GM23338 (cell line): ENCODE data around the gene BAIAP2. TPM values are rescaled to one million over a fixed set of nuclear protein-coding genes. Genes with fewer than 3 reads are reported as not detected.

Source experiments
- ATAC-seq: fragments of 200-7000 bp; cut with Tn5 transposase; 3 replicates; pipeline ENCODE4 v1.9.1; 2020
- DNase-seq: peaks from one replicate; pipeline ENCODE4 v3.0.0-alpha.2; 2015; ENCODE audit warnings: low spot score
- H2AFZ ChIP-seq: fragments of 200-600 bp; sonication (generic); 2 replicates; pipeline ENCODE4 v1.8.0; 2016; ENCODE audit warnings: antibody characterized with exemption, mild to moderate bottlenecking, moderate library complexity
- H3F3A ChIP-seq: fragments of 200-600 bp; sonication (generic); replicated peaks from 2 replicates; pipeline ENCODE4 v1.8.0; 2017; ENCODE audit warnings: antibody characterized with exemption, mixed run types, low read depth
- H3K27ac ChIP-seq: fragments of 200-600 bp; sonication (generic); 2 replicates; pipeline ENCODE4 v1.6.1; 2016; ENCODE audit warnings: low read depth
- H3K27me3 ChIP-seq: fragments of 200-600 bp; sonication (generic); 2 replicates; pipeline ENCODE4 v1.8.0; 2016; ENCODE audit warnings: mild to moderate bottlenecking, mixed run types, moderate library complexity; ENCODE audit not compliant: insufficient read depth
- H3K36me3 ChIP-seq: fragments of 200-600 bp; sonication (generic); 2 replicates; pipeline ENCODE4 v1.8.0; 2016; ENCODE audit warnings: mild to moderate bottlenecking; ENCODE audit not compliant: insufficient read depth
- H3K4me1 ChIP-seq: fragments of 200-600 bp; sonication (generic); 2 replicates; pipeline ENCODE4 v1.8.0; 2016; ENCODE audit warnings: mild to moderate bottlenecking, moderate library complexity; ENCODE audit not compliant: insufficient read depth
- H3K4me2 ChIP-seq: fragments of 200-600 bp; sonication (generic); 2 replicates; pipeline ENCODE4 v1.7.1; 2017; ENCODE audit warnings: mixed run types
- H3K4me3 ChIP-seq: fragments of 200-600 bp; sonication (generic); 2 replicates; pipeline ENCODE4 v1.6.1; 2016; ENCODE audit warnings: mixed run types
- H3K79me2 ChIP-seq: fragments of 200-600 bp; sonication (generic); replicated peaks from 2 replicates; pipeline ENCODE4 v1.8.0; 2017; ENCODE audit warnings: mild to moderate bottlenecking; ENCODE audit not compliant: insufficient read depth
- H3K9me2 ChIP-seq: fragments of 200-600 bp; sonication (generic); 2 replicates; pipeline ENCODE4 v1.8.0; 2017; ENCODE audit not compliant: insufficient read depth
- H4K20me1 ChIP-seq: fragments of 200-600 bp; sonication (generic); replicated peaks from 2 replicates; pipeline ENCODE4 v1.8.0; 2017; ENCODE audit warnings: mild to moderate bottlenecking; ENCODE audit not compliant: insufficient read depth
- H3K27ac Mint-ChIP-seq: 2 replicates; pipeline ENCODE4 v1.8.0; 2020; ENCODE audit warnings: inconsistent platforms, mild to moderate bottlenecking, moderate library complexity, mixed read lengths
- H3K27me3 Mint-ChIP-seq: 3 replicates; pipeline ENCODE4 v1.8.0; 2022; ENCODE audit warnings: low read depth, mild to moderate bottlenecking, moderate library complexity, mixed read lengths, inconsistent platforms; ENCODE audit not compliant: insufficient read depth, poor library complexity
- H3K36me3 Mint-ChIP-seq: 3 replicates; pipeline ENCODE4 v1.8.0; 2021; ENCODE audit warnings: low read depth, mild to moderate bottlenecking, inconsistent platforms, moderate library complexity, mixed read lengths
- H3K4me1 Mint-ChIP-seq: 3 replicates; pipeline ENCODE4 v1.8.0; 2020; ENCODE audit warnings: mild to moderate bottlenecking, inconsistent platforms, mixed read lengths
- H3K4me3 Mint-ChIP-seq: 3 replicates; pipeline ENCODE4 v1.8.0; 2021; ENCODE audit warnings: moderate library complexity, mild to moderate bottlenecking, inconsistent platforms, mixed read lengths
- H3K9me3 Mint-ChIP-seq: 3 replicates; pipeline ENCODE4 v1.8.0; 2020; ENCODE audit warnings: moderate library complexity, mild to moderate bottlenecking, inconsistent platforms, mixed read lengths
- CREB1 ChIP-seq: fragments of 250-450 bp; sonication (Bioruptor Pico); IDR thresholded peaks from 2 replicates; pipeline ENCODE4 v1.5.0; 2020; ENCODE audit warnings: low read depth, mild to moderate bottlenecking, moderate library complexity
- CTCF ChIP-seq, 2 experiments: fragments of 200-600 bp in 1 of 2; sonication (generic) in 1 of 2; conservative IDR thresholded peaks; 2 replicates each; pipeline versions ENCODE4 v1.5.1 to v1.6.1; 2016 to 2017; ENCODE audit warnings: antibody characterized with exemption in 2 of 2, low read depth in 2 of 2, mild to moderate bottlenecking in 2 of 2, moderate library complexity in 1 of 2
- EZH2 ChIP-seq: fragments of 200-600 bp; sonication (generic); IDR thresholded peaks from one replicate; pipeline ENCODE4 v1.8.0; 2017; ENCODE audit warnings: antibody characterized with exemption, mild to moderate bottlenecking, low read depth; ENCODE audit not compliant: unreplicated experiment
- JUNB ChIP-seq: IDR thresholded peaks from one replicate; pipeline ENCODE4 v1.6.1; 2016; ENCODE audit warnings: antibody characterized with exemption; ENCODE audit not compliant: unreplicated experiment
- NANOG ChIP-seq: IDR thresholded peaks from 2 replicates; pipeline ENCODE4 v1.6.1; 2016; ENCODE audit warnings: antibody characterized with exemption, borderline replicate concordance
- POLR2AphosphoS5 ChIP-seq: IDR thresholded peaks from 2 replicates; pipeline ENCODE4 v1.6.1; 2016; ENCODE audit warnings: antibody characterized with exemption, low read depth
- REST ChIP-seq: IDR thresholded peaks from one replicate; pipeline ENCODE4 v1.6.1; 2018; ENCODE audit warnings: antibody characterized with exemption; ENCODE audit not compliant: unreplicated experiment
- STAT1 ChIP-seq: IDR thresholded peaks from one replicate; pipeline ENCODE4 v1.6.1; 2016; ENCODE audit warnings: antibody characterized with exemption; ENCODE audit not compliant: unreplicated experiment
- ZNF114 ChIP-seq: fragments of 250-450 bp; sonication (Bioruptor Pico); IDR thresholded peaks from 2 replicates; pipeline ENCODE4 v1.5.0; 2020; ENCODE audit warnings: mild to moderate bottlenecking, moderate library complexity
- ZNF331 ChIP-seq: fragments of 250-450 bp; sonication (Bioruptor Pico); IDR thresholded peaks from 2 replicates; pipeline ENCODE4 v1.5.0; 2020; ENCODE audit warnings: low read depth, mild to moderate bottlenecking, moderate library complexity
- polyA plus RNA-seq: library from polyadenylated mRNA; unstranded; fragments of >200 nt; fragmentation: Nextera tagmentation; extraction: Ambion mirVana; gene quantifications from 2 replicates; pipeline ENCODE4 v1.2.1, GENCODE V29; 2016
- total RNA-seq: library from RNA; depleted of rRNA; stranded (reverse); fragments of >200 nt; shearing (Covaris generic); gene quantifications from 2 replicates; pipeline ENCODE4 v1.2.3, GENCODE V29; 2014
- TF ChIP-seq, protein P1 (sequence below): IDR thresholded peaks from 2 replicates; pipeline ENCODE4 v1.6.1; 2016; ENCODE audit warnings: antibody characterized with exemption

The BAIAP2 gene
- total and polyA plus RNA-seq, 2 experiments from 2014 or later: 21.7 to 22.7 TPM

DNA sequence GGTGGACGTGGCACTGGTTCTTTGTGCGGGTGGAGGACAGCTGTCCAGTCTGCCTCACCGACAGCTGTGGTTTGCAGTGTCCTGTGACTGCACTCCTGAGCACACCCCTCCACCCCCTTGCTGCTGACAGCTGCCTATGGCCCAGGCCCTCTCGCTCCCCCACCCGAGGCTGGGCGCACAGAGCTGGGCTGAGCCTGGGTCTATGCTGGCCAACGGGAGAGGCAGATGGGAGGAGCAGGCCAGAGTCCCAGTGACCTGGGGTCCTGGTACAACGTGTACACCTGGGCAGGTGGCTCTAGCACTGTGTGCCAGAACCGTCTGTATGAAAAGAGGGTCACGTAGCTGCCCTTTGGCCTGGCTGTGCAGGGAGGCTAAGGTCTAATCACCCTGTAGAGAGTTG is 30.5 kb downstream of the BAIAP2 start (continued):
- TF ChIP-seq, protein P1, sequence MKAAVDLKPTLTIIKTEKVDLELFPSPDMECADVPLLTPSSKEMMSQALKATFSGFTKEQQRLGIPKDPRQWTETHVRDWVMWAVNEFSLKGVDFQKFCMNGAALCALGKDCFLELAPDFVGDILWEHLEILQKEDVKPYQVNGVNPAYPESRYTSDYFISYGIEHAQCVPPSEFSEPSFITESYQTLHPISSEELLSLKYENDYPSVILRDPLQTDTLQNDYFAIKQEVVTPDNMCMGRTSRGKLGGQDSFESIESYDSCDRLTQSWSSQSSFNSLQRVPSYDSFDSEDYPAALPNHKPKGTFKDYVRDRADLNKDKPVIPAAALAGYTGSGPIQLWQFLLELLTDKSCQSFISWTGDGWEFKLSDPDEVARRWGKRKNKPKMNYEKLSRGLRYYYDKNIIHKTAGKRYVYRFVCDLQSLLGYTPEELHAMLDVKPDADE: no peak
- TF ChIP-seq ZNF114 (CRISPR knock-in tag) (no peak), REST (no peak), EZH2 (no peak), CREB1 (CRISPR knock-in tag) (no peak)

DNA sequence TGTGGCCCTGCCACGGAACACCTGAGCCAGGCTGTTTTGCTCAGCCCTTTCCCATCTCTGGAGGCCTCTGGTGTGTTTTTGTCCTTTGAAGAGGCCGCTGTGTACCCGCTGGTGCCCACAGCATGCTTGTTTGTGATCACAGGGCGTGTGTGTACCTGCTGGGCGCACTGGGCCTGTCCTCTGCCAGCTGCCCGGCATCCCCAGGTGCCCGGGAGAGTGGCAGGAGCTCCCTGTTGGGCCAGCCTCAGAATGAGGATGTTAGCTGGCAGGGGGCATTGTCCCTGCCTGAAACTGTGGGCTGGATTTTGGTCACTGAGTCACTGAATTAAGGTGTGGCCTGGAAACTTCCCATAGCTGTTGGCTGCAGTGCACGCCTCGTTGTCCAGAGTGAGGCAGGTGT is 31.1 kb downstream of the BAIAP2 start:
- H4K20me1 ChIP-seq: no peaks in the 10 kb centered on the region; the same call in 1 of the 2 replicates
- no peak overlapping the region for H2AFZ ChIP-seq
- Mint-ChIP-seq H3K36me3 (no peaks in the 10 kb centered on the region; the same call in 2 of the 3 replicates), H3K27me3 (peaks cover 5% of the 10 kb centered on the region), H3K4me1 (peaks cover 12% of the 10 kb centered on the region; the same call in 2 of the 3 replicates), H3K27ac (no peak overlapping the region), H3K9me3 (no peaks in the 10 kb centered on the region), H3K4me3 (no peak overlapping the region)
- DNase-seq (no peak), ATAC-seq (no peak)
- no peaks in the 10 kb centered on the region for H3K9me2 ChIP-seq
- H3K4me2 ChIP-seq: no peak overlapping the region
- H3K4me3 ChIP-seq: no peak overlapping the region
- H3K4me1 ChIP-seq: no peaks in the 10 kb centered on the region
- H3K79me2 ChIP-seq: no peaks in the 10 kb centered on the region
- H3K27ac ChIP-seq: no peak overlapping the region
- no peaks in the 10 kb centered on the region for H3K36me3 ChIP-seq
- no peaks in the 10 kb centered on the region for H3F3A ChIP-seq
- no peaks in the 10 kb centered on the region for H3K27me3 ChIP-seq
- TF ChIP-seq JUNB (no peak), CTCF (conservative IDR thresholded peaks at IDR 0.05; ENCODE audit: low read depth in 2 of 2) (no peak), REST (no peak), POLR2AphosphoS5 (no peak), EZH2 (no peak), CREB1 (CRISPR knock-in tag) (no peak), ZNF331 (no peak), NANOG (no peak), STAT1 (no peak)
- TF ChIP-seq, protein P1: no peak
